Measurements from ENCODE around the gene EPB41L5. TPM values are rescaled to one million over a fixed set of nuclear protein-coding genes. Genes with fewer than 3 reads are reported as not detected.

Gene EPB41L5
- total RNA-seq, 1 donor from 2014 or later: 78.0 TPM

- Mint-ChIP-seq H3K27ac (ENCODE audit: unreplicated experiment) (no peak overlapping the region), H3K4me1 (ENCODE audit: unreplicated experiment) (no peaks in the 10 kb centered on the region), H3K36me3 (ENCODE audit: low read depth, unreplicated experiment) (peaks cover 10% of the 10 kb centered on the region), H3K9me3 (ENCODE audit: unreplicated experiment) (no peaks in the 10 kb centered on the region), H3K27me3 (ENCODE audit: unreplicated experiment) (peaks cover 1% of the 10 kb centered on the region), H3K4me3 (ENCODE audit: unreplicated experiment) (no peak overlapping the region)
- no peak for TF ChIP-seq CTCF (IDR thresholded peaks at IDR 0.05; ENCODE audit: unreplicated experiment)
- no peak for DNase-seq (ENCODE audit: low spot score)
Observed at GRCh38 chr2:120032297-120032696, 19.4 kb downstream of the EPB41L5 start.

GRCh38 chr2:120034027-120034426 is 21.1 kb downstream of the EPB41L5 start:
- Mint-ChIP-seq H3K27me3 (ENCODE audit: unreplicated experiment) (peaks cover 1% of the 10 kb centered on the region), H3K4me1 (ENCODE audit: unreplicated experiment) (no peaks in the 10 kb centered on the region), H3K4me3 (ENCODE audit: unreplicated experiment) (no peak overlapping the region), H3K27ac (ENCODE audit: unreplicated experiment) (no peak overlapping the region), H3K36me3 (ENCODE audit: low read depth, unreplicated experiment) (no peaks in the 10 kb centered on the region), H3K9me3 (ENCODE audit: unreplicated experiment) (no peaks in the 10 kb centered on the region)
- TF ChIP-seq CTCF (IDR thresholded peaks at IDR 0.05; ENCODE audit: unreplicated experiment): no peak
- DNase-seq (ENCODE audit: low spot score): no peak

- H3K9me3 Mint-ChIP-seq (ENCODE audit: unreplicated experiment): no peaks in the 10 kb centered on the region
- H3K36me3 Mint-ChIP-seq (ENCODE audit: low read depth, unreplicated experiment): no peaks in the 10 kb centered on the region
- H3K27ac Mint-ChIP-seq (ENCODE audit: unreplicated experiment): no peak overlapping the region
- H3K4me3 Mint-ChIP-seq (ENCODE audit: unreplicated experiment): no peak overlapping the region
- no peak for DNase-seq (ENCODE audit: low spot score)
- H3K27me3 Mint-ChIP-seq (ENCODE audit: unreplicated experiment): peaks cover 1% of the 10 kb centered on the region
- TF ChIP-seq CTCF (IDR thresholded peaks at IDR 0.05; ENCODE audit: unreplicated experiment): no peak
- H3K4me1 Mint-ChIP-seq (ENCODE audit: unreplicated experiment): no peaks in the 10 kb centered on the region
Observed at GRCh38 chr2:120034621-120035020, 21.7 kb downstream of the EPB41L5 start.

- Mint-ChIP-seq H3K27me3 (ENCODE audit: unreplicated experiment) (no peaks in the 10 kb centered on the region), H3K27ac (ENCODE audit: unreplicated experiment) (no peak overlapping the region), H3K4me1 (ENCODE audit: unreplicated experiment) (no peaks in the 10 kb centered on the region), H3K9me3 (ENCODE audit: unreplicated experiment) (no peaks in the 10 kb centered on the region), H3K4me3 (ENCODE audit: unreplicated experiment) (no peak overlapping the region), H3K36me3 (ENCODE audit: low read depth, unreplicated experiment) (no peaks in the 10 kb centered on the region)
- DNase-seq (ENCODE audit: low spot score): no peak
- no peak for TF ChIP-seq CTCF (IDR thresholded peaks at IDR 0.05; ENCODE audit: unreplicated experiment)
Observed at GRCh38 chr2:120036145-120036544, 23.3 kb downstream of the EPB41L5 start.

- no peak overlapping the region for H3K4me3 Mint-ChIP-seq (ENCODE audit: unreplicated experiment)
- no peaks in the 10 kb centered on the region for H3K4me1 Mint-ChIP-seq (ENCODE audit: unreplicated experiment)
- peaks cover 9% of the 10 kb centered on the region for H3K36me3 Mint-ChIP-seq (ENCODE audit: low read depth, unreplicated experiment)
- H3K27ac Mint-ChIP-seq (ENCODE audit: unreplicated experiment): no peak overlapping the region
- TF ChIP-seq CTCF (IDR thresholded peaks at IDR 0.05; ENCODE audit: unreplicated experiment): no peak
- H3K27me3 Mint-ChIP-seq (ENCODE audit: unreplicated experiment): no peaks in the 10 kb centered on the region
- no peak for DNase-seq (ENCODE audit: low spot score)
- no peaks in the 10 kb centered on the region for H3K9me3 Mint-ChIP-seq (ENCODE audit: unreplicated experiment)
Observed at GRCh38 chr2:120037995-120038541, 25.2 kb downstream of the EPB41L5 start.

Measured in endothelial cell (in vitro differentiated cells).